ENCODE measurements around the gene TMPRSS2. TPM values are rescaled to one million over a fixed set of nuclear protein-coding genes. Genes with fewer than 3 reads are reported as not detected.

Gene TMPRSS2
- total RNA-seq, 6 experiments from 2014 or later = not detected

DNA sequence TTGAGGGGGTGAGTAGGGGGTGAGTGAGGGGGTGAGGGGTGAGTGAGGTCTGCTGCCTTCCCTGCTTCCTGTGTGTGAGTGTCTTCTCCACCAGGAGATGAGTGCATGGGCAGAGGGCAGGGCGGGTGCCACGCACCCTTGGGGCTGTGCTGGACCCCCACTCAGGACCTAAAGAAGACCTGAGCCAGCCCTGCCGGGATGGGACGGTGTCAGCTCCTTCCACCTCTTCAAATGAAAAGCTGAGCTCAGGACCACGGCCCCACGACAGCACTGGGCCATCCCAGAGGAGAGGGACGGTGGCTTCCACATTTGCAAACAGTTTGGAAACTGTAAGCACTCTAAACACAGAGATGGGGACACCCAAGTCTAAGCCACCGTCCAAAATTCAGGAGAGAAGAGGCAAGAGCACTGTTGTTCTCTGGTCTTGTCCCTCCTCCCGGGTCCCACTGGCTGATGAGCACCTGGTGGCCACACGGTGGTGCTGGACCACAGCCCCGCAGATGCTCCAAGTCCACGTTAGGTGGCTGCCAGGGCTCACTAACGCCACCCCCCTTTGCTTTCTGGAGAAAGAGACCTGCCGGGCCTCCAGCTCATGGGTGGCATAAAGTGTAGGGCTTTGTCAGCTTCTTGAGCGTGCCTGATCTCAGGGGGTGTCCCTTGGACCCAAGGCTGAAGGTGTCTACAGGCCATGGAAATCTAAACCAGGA lies 32.1 kb downstream of the TMPRSS2 start:
- Mint-ChIP-seq H3K9me3 (no peaks in the 10 kb centered on the region), H3K4me1 (ENCODE audit: low read depth) (no peaks in the 10 kb centered on the region), H3K27ac (no peak overlapping the region), H3K36me3 (ENCODE audit: low read depth) (no peaks in the 10 kb centered on the region), H3K4me3 (no peak overlapping the region), H3K27me3 (ENCODE audit: insufficient read depth) (peaks cover 11% of the 10 kb centered on the region)
- no peak for TF ChIP-seq CTCF (IDR thresholded peaks at IDR 0.05)
- no peak for DNase-seq

- Mint-ChIP-seq H3K4me3 (no peak overlapping the region), H3K4me1 (ENCODE audit: low read depth) (peaks cover 4% of the 10 kb centered on the region), H3K27me3 (ENCODE audit: insufficient read depth) (peaks cover 28% of the 10 kb centered on the region), H3K36me3 (ENCODE audit: low read depth) (no peaks in the 10 kb centered on the region), H3K9me3 (no peaks in the 10 kb centered on the region), H3K27ac (no peak overlapping the region)
- DNase-seq = no peak
- TF ChIP-seq CTCF (IDR thresholded peaks at IDR 0.05) = no peak
These were observed 35.0 kb downstream of the TMPRSS2 start for GRCh38 chr21:41472753-41473548.

- H3K27me3 Mint-ChIP-seq (ENCODE audit: insufficient read depth) = peaks cover 26% of the 10 kb centered on the region
- no peaks in the 10 kb centered on the region for H3K9me3 Mint-ChIP-seq
- H3K4me1 Mint-ChIP-seq (ENCODE audit: low read depth) = peaks cover 15% of the 10 kb centered on the region
- TF ChIP-seq CTCF (IDR thresholded peaks at IDR 0.05) = no peak
- no peak overlapping the region for H3K4me3 Mint-ChIP-seq
- no peaks in the 10 kb centered on the region for H3K36me3 Mint-ChIP-seq (ENCODE audit: low read depth)
- no peak for DNase-seq
- H3K27ac Mint-ChIP-seq = no peak overlapping the region
These were observed 37.9 kb downstream of the TMPRSS2 start for GRCh38 chr21:41470054-41470453.

GRCh38 chr21:41466024-41466820 lies 41.7 kb downstream of the TMPRSS2 start:
- Mint-ChIP-seq H3K36me3 (ENCODE audit: low read depth) (peaks cover 5% of the 10 kb centered on the region; the same call in 1 of the 2 replicates), H3K4me1 (ENCODE audit: low read depth) (peaks cover 20% of the 10 kb centered on the region), H3K27me3 (ENCODE audit: insufficient read depth) (peaks cover 22% of the 10 kb centered on the region), H3K27ac (no peak overlapping the region), H3K4me3 (no peak overlapping the region), H3K9me3 (no peaks in the 10 kb centered on the region)
- no peak for TF ChIP-seq CTCF (IDR thresholded peaks at IDR 0.05)
- no peak for DNase-seq

DNA sequence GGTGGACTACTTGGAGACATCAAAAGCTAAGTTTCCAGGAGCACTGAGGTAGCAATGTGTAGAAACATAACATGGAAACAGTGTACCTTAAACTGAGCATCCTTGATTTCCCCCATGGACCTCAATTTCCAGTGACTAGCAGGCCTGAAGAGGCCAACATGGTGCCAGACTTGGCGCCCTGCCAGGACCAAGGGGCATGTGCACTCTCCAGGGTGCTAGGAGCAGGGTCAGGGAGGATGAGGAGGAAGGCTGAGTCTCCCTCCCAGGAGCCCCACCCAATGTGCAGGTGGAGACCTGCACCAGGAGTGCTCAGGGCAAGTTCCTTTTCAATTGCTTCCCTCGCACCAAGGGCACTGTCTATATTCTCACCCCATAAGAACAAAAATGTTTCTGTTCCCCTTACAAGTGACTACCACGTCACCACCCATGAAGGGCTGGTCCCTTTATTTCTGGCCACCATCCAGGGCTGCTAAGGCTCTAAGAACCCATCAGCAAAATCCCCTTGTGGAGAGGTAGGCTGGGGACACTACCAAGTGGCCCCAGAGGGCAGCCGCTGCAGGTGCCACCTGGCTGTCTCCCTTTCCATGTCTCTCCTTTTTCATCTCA lies 42.7 kb downstream of the TMPRSS2 start:
- Mint-ChIP-seq H3K4me3 (no peak overlapping the region), H3K27me3 (ENCODE audit: insufficient read depth) (peaks cover 19% of the 10 kb centered on the region), H3K9me3 (no peaks in the 10 kb centered on the region), H3K4me1 (ENCODE audit: low read depth) (peaks cover 20% of the 10 kb centered on the region), H3K36me3 (ENCODE audit: low read depth) (peaks cover 5% of the 10 kb centered on the region; the same call in 1 of the 2 replicates), H3K27ac (no peak overlapping the region)
- DNase-seq = no peak
- TF ChIP-seq CTCF (IDR thresholded peaks at IDR 0.05) = no peak

Data from HFFc6 (cell line).